ENCODE measurements around the gene UGT2A1. TPM values are rescaled to one million over a fixed set of nuclear protein-coding genes. Genes with fewer than 3 reads are reported as not detected.

The UGT2A1 gene
- total and polyA plus RNA-seq, 2 donors from 2014 or later, result 2.4 TPM; not detected in 1

- Histone ChIP-seq H3K27ac (ENCODE audit: low read depth in 2 of 2, low read length in 2 of 2) (no peak overlapping the region), H3K9me3 (ENCODE audit: control insufficient read depth in 2 of 3, insufficient read depth in 1 of 3, low read length in 3 of 3) (peaks cover 0 to 4% (median 0%) of the 10 kb centered on the region in 3 donors), H3K9ac (ENCODE audit: low read length in 3 of 3) (no peak overlapping the region), H3K27me3 (ENCODE audit: control insufficient read depth, insufficient read depth, low read length) (no peaks in the 10 kb centered on the region), H3K4me3 (ENCODE audit: low read length in 3 of 3) (no peak overlapping the region), H3K36me3 (ENCODE audit: control insufficient read depth in 2 of 3, insufficient read depth in 3 of 3, low read length in 3 of 3) (no peaks in the 10 kb centered on the region), H3K4me1 (ENCODE audit: control insufficient read depth in 2 of 3, insufficient read depth in 2 of 3, low read depth in 1 of 3, low read length in 3 of 3) (no peaks in the 10 kb centered on the region)
- DNase-seq, result no peak
- FAIRE-seq, result no peak
- TF ChIP-seq, protein P1, sequence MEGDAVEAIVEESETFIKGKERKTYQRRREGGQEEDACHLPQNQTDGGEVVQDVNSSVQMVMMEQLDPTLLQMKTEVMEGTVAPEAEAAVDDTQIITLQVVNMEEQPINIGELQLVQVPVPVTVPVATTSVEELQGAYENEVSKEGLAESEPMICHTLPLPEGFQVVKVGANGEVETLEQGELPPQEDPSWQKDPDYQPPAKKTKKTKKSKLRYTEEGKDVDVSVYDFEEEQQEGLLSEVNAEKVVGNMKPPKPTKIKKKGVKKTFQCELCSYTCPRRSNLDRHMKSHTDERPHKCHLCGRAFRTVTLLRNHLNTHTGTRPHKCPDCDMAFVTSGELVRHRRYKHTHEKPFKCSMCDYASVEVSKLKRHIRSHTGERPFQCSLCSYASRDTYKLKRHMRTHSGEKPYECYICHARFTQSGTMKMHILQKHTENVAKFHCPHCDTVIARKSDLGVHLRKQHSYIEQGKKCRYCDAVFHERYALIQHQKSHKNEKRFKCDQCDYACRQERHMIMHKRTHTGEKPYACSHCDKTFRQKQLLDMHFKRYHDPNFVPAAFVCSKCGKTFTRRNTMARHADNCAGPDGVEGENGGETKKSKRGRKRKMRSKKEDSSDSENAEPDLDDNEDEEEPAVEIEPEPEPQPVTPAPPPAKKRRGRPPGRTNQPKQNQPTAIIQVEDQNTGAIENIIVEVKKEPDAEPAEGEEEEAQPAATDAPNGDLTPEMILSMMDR (IDR thresholded peaks at IDR 0.05; ENCODE audit: borderline replicate concordance, extremely low read depth, insufficient read depth), result no peak
- intact Hi-C loops (cut with DNase I), result no loop called here
These were observed 103.4 kb downstream of the UGT2A1 start for GRCh38 chr4:69549651-69550050.

- TF ChIP-seq, protein P1 (IDR thresholded peaks at IDR 0.05; ENCODE audit: borderline replicate concordance, extremely low read depth, insufficient read depth), result no peak
- H3K9me3 ChIP-seq (ENCODE audit: control insufficient read depth in 2 of 3, insufficient read depth in 1 of 3, low read length in 3 of 3), result no peaks in the 10 kb centered on the region
- H3K4me1 ChIP-seq (ENCODE audit: control insufficient read depth in 2 of 3, insufficient read depth in 2 of 3, low read depth in 1 of 3, low read length in 3 of 3), result no peaks in the 10 kb centered on the region
- intact Hi-C loops (cut with DNase I), result no loop called here
- H3K9ac ChIP-seq (ENCODE audit: low read length in 3 of 3), result no peak overlapping the region
- no peak for FAIRE-seq
- H3K27me3 ChIP-seq (ENCODE audit: control insufficient read depth, insufficient read depth, low read length), result no peaks in the 10 kb centered on the region
- no peak overlapping the region for H3K27ac ChIP-seq (ENCODE audit: low read depth in 2 of 2, low read length in 2 of 2)
- peak in 2 of 5 donors; percentile 2 to 7 for DNase-seq
- no peaks in the 10 kb centered on the region for H3K36me3 ChIP-seq (ENCODE audit: control insufficient read depth in 2 of 3, insufficient read depth in 3 of 3, low read length in 3 of 3)
- no peak overlapping the region for H3K4me3 ChIP-seq (ENCODE audit: low read length in 3 of 3)
These were observed 106.8 kb downstream of the UGT2A1 start for GRCh38 chr4:69546134-69546765.

Other genes starting within 250 kb of the UGT2A1 start
- gene UGT2B4, start 157.3 kb downstream of the UGT2A1 start, total RNA-seq, result not detected
- 0.67 TPM for gene UGT2B4, start 157.3 kb downstream of the UGT2A1 start, polyA plus RNA-seq (ENCODE audit: insufficient read depth, low read depth, low replicate concordance)
- not detected for gene UGT2A2, start 13.6 kb downstream of the UGT2A1 start, total RNA-seq
- gene UGT2A2, start 13.6 kb downstream of the UGT2A1 start, polyA plus RNA-seq (ENCODE audit: insufficient read depth, low read depth, low replicate concordance), result not detected
- 4.7 TPM for gene SULT1B1, start 107.4 kb upstream of the UGT2A1 start, total RNA-seq
- 0.39 TPM for gene SULT1B1, start 107.4 kb upstream of the UGT2A1 start, polyA plus RNA-seq (ENCODE audit: insufficient read depth, low read depth, low replicate concordance)
- 1.4 TPM for gene SULT1E1, start 206.9 kb upstream of the UGT2A1 start, total RNA-seq
- gene SULT1E1, start 206.9 kb upstream of the UGT2A1 start, polyA plus RNA-seq (ENCODE audit: insufficient read depth, low read depth, low replicate concordance), result 0.28 TPM

Data from kidney (tissue), 14 donors.